SK-N-MC (cell line): Measurements from ENCODE around the gene TAB3.

Experiments
- EZH2 ChIP-seq: fragments of 200-600 bp; sonication (generic); IDR thresholded peaks from one replicate; pipeline ENCODE4 v1.6.1; 2017; ENCODE audit warnings: antibody characterized with exemption
- FOXP2 ChIP-seq: optimal IDR thresholded peaks from 2 replicates; pipeline ENCODE3; 2011; ENCODE audit warnings: mild to moderate bottlenecking, moderate library complexity; ENCODE audit not compliant: insufficient read depth; ENCODE audit errors: extremely low read length, control extremely low read depth
- POLR2AphosphoS5 ChIP-seq: IDR thresholded peaks from 2 replicates; pipeline ENCODE4 v1.6.1; 2012; ENCODE audit warnings: mild to moderate bottlenecking, low read depth, low read length, borderline replicate concordance

GRCh38 chrX:30898886-30899285 is 9.8 kb upstream of the TAB3 start:
- no peak for TF ChIP-seq POLR2AphosphoS5
- TF ChIP-seq FOXP2 = no peak
- TF ChIP-seq EZH2 = no peak
